AG10803 (cell line): ENCODE measurements around the gene CCM2.
"Not testable (repeated sequence)": the region's sequence is repeated elsewhere in the genome, so short reads cannot be mapped to it uniquely, and the experiment has no call there.

Experiments used
- DNase-seq: peaks from one replicate; pipeline ENCODE4 v3.0.0; 2010; ENCODE audit warnings: low read depth
- H3K4me3 ChIP-seq: 2 replicates; pipeline ENCODE4 v1.5.1; 2011; ENCODE audit warnings: mild to moderate bottlenecking, low read length, control low read depth
- TF ChIP-seq, protein P1 (sequence below): conservative IDR thresholded peaks from 2 replicates; pipeline ENCODE4 v1.5.1; 2011; ENCODE audit warnings: mild to moderate bottlenecking, low read length, control low read depth, inconsistent platforms

Gene CCM2

DNA sequence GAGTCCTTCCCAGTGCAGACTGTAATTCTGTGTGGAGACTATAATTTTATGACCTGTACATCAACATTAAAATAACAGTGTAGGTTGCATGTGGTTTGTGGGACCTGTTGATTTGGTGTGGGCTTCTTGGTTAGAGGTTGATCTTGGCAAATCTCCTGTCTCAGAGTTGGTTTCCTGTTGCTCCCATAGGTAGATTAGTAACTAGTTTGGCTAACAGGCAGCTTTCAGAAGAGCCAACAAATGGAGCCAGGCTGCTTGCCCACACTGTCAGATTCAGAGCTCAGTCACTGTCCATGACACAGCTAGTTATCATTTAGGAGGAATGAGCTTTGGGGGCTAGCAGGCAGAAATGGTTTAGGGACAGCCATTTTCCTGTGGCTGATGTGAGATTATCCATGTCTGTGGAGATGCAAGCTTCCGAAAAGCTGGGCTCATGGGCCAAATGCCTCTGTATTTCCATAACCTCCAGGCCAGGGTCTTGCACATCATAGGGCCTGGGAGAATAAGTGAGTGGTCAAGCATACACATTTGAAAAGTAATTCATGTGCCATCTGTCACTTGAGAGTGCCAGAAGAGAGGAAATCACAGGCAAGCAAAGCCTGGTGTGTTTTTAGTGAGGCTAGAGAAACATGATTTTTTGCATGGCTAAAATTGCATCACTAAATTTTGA is 33.4 kb downstream of the CCM2 start:
- no peak overlapping the region for H3K4me3 ChIP-seq
- TF ChIP-seq, protein P1, sequence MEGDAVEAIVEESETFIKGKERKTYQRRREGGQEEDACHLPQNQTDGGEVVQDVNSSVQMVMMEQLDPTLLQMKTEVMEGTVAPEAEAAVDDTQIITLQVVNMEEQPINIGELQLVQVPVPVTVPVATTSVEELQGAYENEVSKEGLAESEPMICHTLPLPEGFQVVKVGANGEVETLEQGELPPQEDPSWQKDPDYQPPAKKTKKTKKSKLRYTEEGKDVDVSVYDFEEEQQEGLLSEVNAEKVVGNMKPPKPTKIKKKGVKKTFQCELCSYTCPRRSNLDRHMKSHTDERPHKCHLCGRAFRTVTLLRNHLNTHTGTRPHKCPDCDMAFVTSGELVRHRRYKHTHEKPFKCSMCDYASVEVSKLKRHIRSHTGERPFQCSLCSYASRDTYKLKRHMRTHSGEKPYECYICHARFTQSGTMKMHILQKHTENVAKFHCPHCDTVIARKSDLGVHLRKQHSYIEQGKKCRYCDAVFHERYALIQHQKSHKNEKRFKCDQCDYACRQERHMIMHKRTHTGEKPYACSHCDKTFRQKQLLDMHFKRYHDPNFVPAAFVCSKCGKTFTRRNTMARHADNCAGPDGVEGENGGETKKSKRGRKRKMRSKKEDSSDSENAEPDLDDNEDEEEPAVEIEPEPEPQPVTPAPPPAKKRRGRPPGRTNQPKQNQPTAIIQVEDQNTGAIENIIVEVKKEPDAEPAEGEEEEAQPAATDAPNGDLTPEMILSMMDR: no peak
- peak; percentile 52 for DNase-seq

DNA sequence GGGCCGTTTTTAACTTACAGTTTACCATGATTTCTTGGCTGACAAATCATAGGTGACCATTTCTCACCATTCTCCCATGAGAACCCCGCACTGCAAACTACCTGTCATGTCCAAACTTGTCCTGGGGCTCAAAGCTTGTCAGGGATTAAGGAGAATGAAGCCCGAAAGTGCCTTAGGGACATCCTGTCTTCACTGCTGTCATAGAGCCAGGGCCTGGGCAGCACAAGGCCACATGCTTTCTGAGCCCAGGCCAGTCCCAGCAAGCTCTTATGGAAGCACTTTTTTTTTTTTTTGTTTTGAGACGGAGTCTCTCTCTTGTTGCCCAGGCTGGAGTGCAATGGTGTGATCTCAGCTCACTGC is 33.9 kb downstream of the CCM2 start:
- TF ChIP-seq, protein P1: no peak
- DNase-seq: peak; percentile 45

DNA sequence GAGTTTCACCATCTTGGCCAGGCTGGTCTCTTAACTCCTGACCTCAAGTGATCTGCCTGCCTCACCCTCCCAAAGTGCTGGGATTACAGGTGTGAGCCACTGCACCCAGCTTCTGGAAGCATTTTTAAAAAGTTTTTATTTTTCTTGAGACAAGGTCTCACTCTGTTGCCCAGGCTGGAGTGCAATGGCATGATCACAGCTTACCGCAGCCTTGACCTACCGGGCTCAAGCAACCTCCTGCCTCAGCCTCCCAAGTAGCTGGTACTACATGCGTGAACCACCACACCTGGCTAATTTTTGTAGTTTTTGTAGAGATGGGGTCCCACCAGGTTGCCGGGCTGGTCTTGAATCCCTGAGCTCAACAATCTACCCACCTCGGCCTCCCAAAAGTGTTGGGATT is 34.7 kb downstream of the CCM2 start:
- not testable (repeated sequence) for DNase-seq

More for the DNA sequence above, 33.9 kb downstream of the CCM2 start:
- no peak overlapping the region for H3K4me3 ChIP-seq

DNA sequence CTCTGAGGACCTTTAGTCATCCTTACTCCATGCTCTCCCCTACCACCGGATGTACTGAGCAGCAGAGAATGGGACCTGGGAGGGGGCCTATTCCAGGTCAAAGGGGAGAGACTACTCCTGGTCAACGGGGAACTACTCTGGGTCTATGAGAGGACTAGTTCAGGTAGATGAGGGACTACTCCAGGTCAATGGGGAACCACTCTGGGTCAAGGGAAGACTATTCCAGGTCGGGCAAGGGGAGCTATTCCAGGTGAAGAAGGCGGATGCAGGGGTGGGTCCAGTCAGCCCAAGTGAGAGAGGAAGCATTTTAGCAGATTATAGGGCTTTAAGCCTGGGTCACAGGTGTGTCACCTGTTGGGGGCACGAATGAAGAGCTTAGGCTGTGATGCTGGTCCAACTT is 35.4 kb downstream of the CCM2 start:
- TF ChIP-seq, protein P1: no peak
- H3K4me3 ChIP-seq: no peak overlapping the region

More for the DNA sequence above, 34.7 kb downstream of the CCM2 start:
- H3K4me3 ChIP-seq: not testable (repeated sequence)

DNA sequence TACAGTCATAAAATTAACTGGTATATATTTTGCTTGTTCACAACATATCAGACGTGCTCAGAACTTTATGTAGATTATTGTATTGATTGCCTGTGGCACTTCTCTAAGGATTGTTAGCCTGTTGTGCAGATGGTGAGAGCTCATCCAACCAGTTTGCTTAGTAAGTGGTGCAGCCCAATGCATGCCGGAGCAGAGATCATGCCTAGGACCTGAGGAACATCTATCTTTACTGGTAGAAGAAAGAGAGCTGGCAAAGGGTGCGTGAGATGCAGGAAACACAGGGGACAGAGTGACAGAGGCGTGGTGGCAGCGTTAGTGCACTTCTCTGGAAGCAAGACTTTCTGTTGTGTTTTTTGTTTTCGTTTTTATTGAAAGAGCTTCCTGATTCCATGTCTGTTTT is 35.9 kb downstream of the CCM2 start:
- TF ChIP-seq, protein P1: no peak
- no peak overlapping the region for H3K4me3 ChIP-seq
- DNase-seq: no peak

More for the DNA sequence above, 35.4 kb downstream of the CCM2 start:
- DNase-seq: no peak

DNA sequence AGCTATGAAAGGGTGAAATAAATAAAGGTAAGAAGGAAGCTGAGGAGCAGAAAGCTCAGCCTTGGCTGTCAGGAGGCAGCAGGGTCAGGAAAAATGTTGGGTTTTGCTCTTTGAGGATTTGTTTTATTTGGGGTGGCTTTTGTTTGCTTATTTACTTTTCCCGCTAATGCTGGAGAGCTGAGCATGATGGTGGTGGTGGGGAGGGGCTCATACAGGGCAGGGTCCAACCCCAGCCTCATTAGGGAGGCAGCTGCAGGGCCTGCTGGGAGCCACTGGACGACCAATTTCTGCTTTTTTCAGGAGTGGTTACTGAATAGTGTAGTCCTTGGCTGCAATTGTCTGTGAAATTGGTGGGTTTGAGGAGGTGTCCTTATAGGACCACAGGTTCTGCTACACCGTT is 36.3 kb downstream of the CCM2 start:
- no peak for DNase-seq
- H3K4me3 ChIP-seq: no peak overlapping the region
- TF ChIP-seq, protein P1: no peak

DNA sequence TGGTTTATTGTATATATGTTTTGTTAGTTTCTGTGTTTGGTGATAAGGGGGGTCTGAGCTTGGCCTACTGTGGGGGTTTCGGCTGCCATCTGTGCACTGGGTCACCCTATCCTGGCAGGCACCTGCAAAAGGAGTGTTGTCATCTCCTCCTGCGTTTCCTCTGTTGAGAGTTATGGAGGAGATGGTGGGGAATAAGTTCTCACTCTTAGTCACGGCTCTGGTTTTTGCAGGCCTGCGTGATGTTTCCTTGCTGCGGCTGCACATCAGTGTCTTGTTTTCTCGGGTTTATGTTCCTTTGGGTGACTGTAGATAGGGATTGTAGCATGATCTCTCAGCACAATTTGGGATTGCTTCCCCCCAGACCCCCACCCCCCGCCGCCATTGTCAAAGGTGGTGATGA is 36.8 kb downstream of the CCM2 start:
- DNase-seq: no peak
- TF ChIP-seq, protein P1: no peak
- H3K4me3 ChIP-seq: no peak overlapping the region
